ENCODE results near the gene CSRNP3.

GRCh38 chr2:165547900-165548299 is 78.4 kb downstream of the CSRNP3 start:
- TF ChIP-seq CTCF (optimal IDR thresholded peaks at IDR 0.05 in 1 of 3, IDR thresholded peaks at IDR 0.05 in 1 of 3, conservative IDR thresholded peaks at IDR 0.05 in 1 of 3; ENCODE audit: extremely low read depth in 1 of 3, insufficient read depth in 2 of 3, low read length in 3 of 3) = no peak
- no peak for TF ChIP-seq EZH2 (IDR thresholded peaks at IDR 0.05; ENCODE audit: low read length)
